K562 (cell line): ENCODE measurements around the gene HOXC10. TPM values are rescaled to one million over a fixed set of nuclear protein-coding genes. Genes with fewer than 3 reads are reported as not detected.

Source experiments
- ESRRA ChIP-seq: fragments of 450-650 bp; IDR thresholded peaks from 2 replicates; pipeline ENCODE4 v1.6.1; 2014; ENCODE audit warnings: low read depth, mild to moderate bottlenecking, moderate library complexity, borderline replicate concordance
- KDM4B ChIP-seq, 2 experiments: fragments of 450-650 bp in 1 of 2; sonication (generic) in 1 of 2; IDR thresholded peaks; 2 replicates each; pipeline ENCODE4 v1.6.1; 2016 to 2017; ENCODE audit warnings: borderline replicate concordance in 2 of 2, antibody characterized with exemption in 1 of 2, low read depth in 1 of 2, mild to moderate bottlenecking in 1 of 2
- ZFP36 ChIP-seq: fragments of 150-350 bp; IDR thresholded peaks from 2 replicates; pipeline ENCODE4 v1.6.1; 2018; ENCODE audit warnings: low read length, low read depth; ENCODE audit not compliant: partially characterized antibody
- ZMIZ1 ChIP-seq, 2 experiments: fragments of 150-350 bp in 1 of 2; IDR thresholded peaks; 2 replicates each; pipeline ENCODE4 v1.6.1; 2012 to 2016; ENCODE audit warnings: low read depth in 2 of 2, low read length in 2 of 2, mild to moderate bottlenecking in 1 of 2, moderate library complexity in 1 of 2
- ZNF324 ChIP-seq: fragments of 250-450 bp; sonication (Bioruptor Pico); IDR thresholded peaks from 2 replicates; pipeline ENCODE4 v1.4.0; 2020; ENCODE audit warnings: mild to moderate bottlenecking
- ZZZ3 ChIP-seq: fragments of 450-650 bp; IDR thresholded peaks from 2 replicates; pipeline ENCODE4 v1.6.1; 2016; ENCODE audit warnings: antibody characterized with exemption, mild to moderate bottlenecking, moderate library complexity
- polyA plus RNA-seq, 8 experiments: library from polyadenylated mRNA; depleted of rRNA in 4 of 8; stranded (reverse) in 5 of 8; unstranded in 3 of 8; fragments of >200 nt; fragmentation: Nextera tagmentation in 2 of 8; fragmentation: Illumina TruSeq in 1 of 8; extraction: Ambion mirVana in 2 of 8; extraction: Trizol in 1 of 8; gene quantifications; 2 replicates each; pipeline versions ENCODE4 v1.2.1 to v1.2.3, GENCODE V29; 2011 to 2014; ENCODE audit warnings: inconsistent platforms in 1 of 8, missing spikeins in 1 of 8
- total RNA-seq, 7 experiments: library from RNA; depleted of rRNA in 6 of 7; stranded (reverse); fragments of >200 nt in 6 of 7; fragmentation: Illumina TruSeq in 2 of 7; extraction: Trizol in 2 of 7; gene quantifications; 2 replicates each; pipeline versions ENCODE4 v1.2.1 to v1.2.3, GENCODE V29; 2011 to 2021; ENCODE audit warnings: low replicate concordance in 1 of 7
- TF ChIP-seq, protein P1 (sequence below), 3 experiments: IDR thresholded peaks in 2 of 3; conservative IDR thresholded peaks in 1 of 3; 2 replicates each; pipeline ENCODE4 v1.5.1; 2011 to 2012; ENCODE audit warnings: low read length in 3 of 3, mild to moderate bottlenecking in 3 of 3, control low read depth in 2 of 3, improper control_type of control experiment in 1 of 3, inconsistent platforms in 1 of 3, low read depth in 1 of 3, mixed read lengths in 1 of 3, moderate library complexity in 1 of 3; ENCODE audit not compliant: insufficient read depth in 2 of 3
- TF ChIP-seq, protein P2 (sequence below): fragments of 250-450 bp; sonication (Bioruptor Pico); IDR thresholded peaks from 2 replicates; pipeline ENCODE4 v1.4.0; 2020; ENCODE audit warnings: mild to moderate bottlenecking, moderate library complexity, borderline replicate concordance
- TF ChIP-seq, protein P3 (sequence below), 3 experiments: fragments of 200-800 bp in 1 of 3; fragments of 250-450 bp in 1 of 3; fragments of 450-650 bp in 1 of 3; sonication (Bioruptor Pico) in 1 of 3; sonication (Bioruptor generic) in 1 of 3; formaldehyde crosslinking in 1 of 3; IDR thresholded peaks; 2 replicates each; pipeline versions ENCODE4 v1.6.1 to v1.8.0; 2016 to 2022; ENCODE audit warnings: mild to moderate bottlenecking in 2 of 3, missing genetic modification characterization in 2 of 3, missing compliant biosample characterization in 1 of 3, moderate library complexity in 1 of 3

The HOXC10 gene
- total and polyA plus RNA-seq, 9 of the 15 experiments (the other 6 are each of a cell fraction or from before 2014, with no cell fraction given): 0.13 to 0.77 (median 0.35) TPM; not detected in 2

- TF ChIP-seq ZMIZ1 (IDR thresholded peaks at IDR 0.05; ENCODE audit: low read depth in 2 of 2, low read length in 2 of 2): 0 out of 4 replicates have a peak, but pooled peaks of 1 of the 2 experiments have one; percentile 44
- TF ChIP-seq, protein P1, sequence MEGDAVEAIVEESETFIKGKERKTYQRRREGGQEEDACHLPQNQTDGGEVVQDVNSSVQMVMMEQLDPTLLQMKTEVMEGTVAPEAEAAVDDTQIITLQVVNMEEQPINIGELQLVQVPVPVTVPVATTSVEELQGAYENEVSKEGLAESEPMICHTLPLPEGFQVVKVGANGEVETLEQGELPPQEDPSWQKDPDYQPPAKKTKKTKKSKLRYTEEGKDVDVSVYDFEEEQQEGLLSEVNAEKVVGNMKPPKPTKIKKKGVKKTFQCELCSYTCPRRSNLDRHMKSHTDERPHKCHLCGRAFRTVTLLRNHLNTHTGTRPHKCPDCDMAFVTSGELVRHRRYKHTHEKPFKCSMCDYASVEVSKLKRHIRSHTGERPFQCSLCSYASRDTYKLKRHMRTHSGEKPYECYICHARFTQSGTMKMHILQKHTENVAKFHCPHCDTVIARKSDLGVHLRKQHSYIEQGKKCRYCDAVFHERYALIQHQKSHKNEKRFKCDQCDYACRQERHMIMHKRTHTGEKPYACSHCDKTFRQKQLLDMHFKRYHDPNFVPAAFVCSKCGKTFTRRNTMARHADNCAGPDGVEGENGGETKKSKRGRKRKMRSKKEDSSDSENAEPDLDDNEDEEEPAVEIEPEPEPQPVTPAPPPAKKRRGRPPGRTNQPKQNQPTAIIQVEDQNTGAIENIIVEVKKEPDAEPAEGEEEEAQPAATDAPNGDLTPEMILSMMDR (IDR thresholded peaks at IDR 0.05 in 2 of 3, conservative IDR thresholded peaks at IDR 0.05 in 1 of 3; ENCODE audit: insufficient read depth in 2 of 3, low read depth in 1 of 3, low read length in 3 of 3): peak; percentile 53 to 73 (median 61)
- TF ChIP-seq ZFP36: peak; percentile 21
- no peak for TF ChIP-seq KDM4B (IDR thresholded peaks at IDR 0.05; ENCODE audit: borderline replicate concordance in 2 of 2, low read depth in 1 of 2)
- peak; percentile 62 for TF ChIP-seq ESRRA
- TF ChIP-seq ZZZ3: no peak
- TF ChIP-seq ZNF324 (CRISPR knock-in tag): 0 out of 2 replicates have a peak, but pooled peaks have one; percentile 21
- TF ChIP-seq, protein P2, sequence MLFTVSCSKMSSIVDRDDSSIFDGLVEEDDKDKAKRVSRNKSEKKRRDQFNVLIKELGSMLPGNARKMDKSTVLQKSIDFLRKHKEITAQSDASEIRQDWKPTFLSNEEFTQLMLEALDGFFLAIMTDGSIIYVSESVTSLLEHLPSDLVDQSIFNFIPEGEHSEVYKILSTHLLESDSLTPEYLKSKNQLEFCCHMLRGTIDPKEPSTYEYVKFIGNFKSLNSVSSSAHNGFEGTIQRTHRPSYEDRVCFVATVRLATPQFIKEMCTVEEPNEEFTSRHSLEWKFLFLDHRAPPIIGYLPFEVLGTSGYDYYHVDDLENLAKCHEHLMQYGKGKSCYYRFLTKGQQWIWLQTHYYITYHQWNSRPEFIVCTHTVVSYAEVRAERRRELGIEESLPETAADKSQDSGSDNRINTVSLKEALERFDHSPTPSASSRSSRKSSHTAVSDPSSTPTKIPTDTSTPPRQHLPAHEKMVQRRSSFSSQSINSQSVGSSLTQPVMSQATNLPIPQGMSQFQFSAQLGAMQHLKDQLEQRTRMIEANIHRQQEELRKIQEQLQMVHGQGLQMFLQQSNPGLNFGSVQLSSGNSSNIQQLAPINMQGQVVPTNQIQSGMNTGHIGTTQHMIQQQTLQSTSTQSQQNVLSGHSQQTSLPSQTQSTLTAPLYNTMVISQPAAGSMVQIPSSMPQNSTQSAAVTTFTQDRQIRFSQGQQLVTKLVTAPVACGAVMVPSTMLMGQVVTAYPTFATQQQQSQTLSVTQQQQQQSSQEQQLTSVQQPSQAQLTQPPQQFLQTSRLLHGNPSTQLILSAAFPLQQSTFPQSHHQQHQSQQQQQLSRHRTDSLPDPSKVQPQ (CRISPR knock-in tag): no peak
- TF ChIP-seq, protein P3, sequence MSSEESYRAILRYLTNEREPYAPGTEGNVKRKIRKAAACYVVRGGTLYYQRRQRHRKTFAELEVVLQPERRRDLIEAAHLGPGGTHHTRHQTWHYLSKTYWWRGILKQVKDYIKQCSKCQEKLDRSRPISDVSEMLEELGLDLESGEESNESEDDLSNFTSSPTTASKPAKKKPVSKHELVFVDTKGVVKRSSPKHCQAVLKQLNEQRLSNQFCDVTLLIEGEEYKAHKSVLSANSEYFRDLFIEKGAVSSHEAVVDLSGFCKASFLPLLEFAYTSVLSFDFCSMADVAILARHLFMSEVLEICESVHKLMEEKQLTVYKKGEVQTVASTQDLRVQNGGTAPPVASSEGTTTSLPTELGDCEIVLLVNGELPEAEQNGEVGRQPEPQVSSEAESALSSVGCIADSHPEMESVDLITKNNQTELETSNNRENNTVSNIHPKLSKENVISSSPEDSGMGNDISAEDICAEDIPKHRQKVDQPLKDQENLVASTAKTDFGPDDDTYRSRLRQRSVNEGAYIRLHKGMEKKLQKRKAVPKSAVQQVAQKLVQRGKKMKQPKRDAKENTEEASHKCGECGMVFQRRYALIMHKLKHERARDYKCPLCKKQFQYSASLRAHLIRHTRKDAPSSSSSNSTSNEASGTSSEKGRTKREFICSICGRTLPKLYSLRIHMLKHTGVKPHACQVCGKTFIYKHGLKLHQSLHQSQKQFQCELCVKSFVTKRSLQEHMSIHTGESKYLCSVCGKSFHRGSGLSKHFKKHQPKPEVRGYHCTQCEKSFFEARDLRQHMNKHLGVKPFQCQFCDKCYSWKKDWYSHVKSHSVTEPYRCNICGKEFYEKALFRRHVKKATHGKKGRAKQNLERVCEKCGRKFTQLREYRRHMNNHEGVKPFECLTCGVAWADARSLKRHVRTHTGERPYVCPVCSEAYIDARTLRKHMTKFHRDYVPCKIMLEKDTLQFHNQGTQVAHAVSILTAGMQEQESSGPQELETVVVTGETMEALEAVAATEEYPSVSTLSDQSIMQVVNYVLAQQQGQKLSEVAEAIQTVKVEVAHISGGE (CRISPR knock-in tag; IDR thresholded peaks at IDR 0.05): 0 out of 6 replicates have a peak, but pooled peaks of 1 of the 3 experiments have one; percentile 30
Observed at GRCh38 chr12:53948650-53949593, 36.0 kb upstream of the HOXC10 start (continued).
